ENCODE results near the gene SLC25A26.

DNA sequence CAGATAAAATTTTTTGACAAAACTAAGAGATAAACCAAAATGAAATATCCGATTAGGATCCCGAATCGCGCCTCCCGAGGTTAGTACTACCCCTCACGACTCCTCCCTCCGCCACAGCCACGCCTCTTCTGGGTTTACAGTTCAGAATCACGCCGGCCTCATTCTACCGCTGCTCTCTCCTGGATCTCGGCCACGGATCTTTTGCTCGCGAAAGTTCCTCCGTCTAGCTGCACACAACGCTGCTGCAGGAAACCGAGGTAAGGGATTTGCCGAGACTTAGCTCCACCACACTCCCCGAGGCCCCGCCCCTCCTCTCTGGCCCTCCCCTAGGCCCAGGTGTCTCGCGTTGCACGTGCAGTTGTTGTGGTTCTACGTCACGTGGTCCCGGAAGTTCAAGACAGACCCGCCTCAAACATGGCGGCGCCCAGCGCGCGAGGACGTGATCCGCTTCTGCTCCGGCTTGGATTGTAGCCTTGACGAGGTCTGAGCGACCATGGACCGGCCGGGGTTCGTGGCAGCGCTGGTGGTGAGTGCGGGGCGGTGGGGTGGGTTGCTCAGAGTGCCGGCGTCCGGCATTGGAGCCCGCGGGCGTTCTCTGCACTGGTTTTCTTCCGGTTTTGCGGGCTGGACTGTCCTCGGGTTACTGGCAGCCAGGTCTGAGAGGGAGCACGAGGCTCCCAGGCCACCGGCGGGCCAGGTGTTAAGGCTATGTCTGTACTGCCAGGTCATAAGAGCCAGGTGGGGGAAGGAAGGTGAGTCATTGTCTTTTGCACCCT is at the start of gene SLC25A26:
- TF ChIP-seq POLR2A (IDR thresholded peaks at IDR 0.05; ENCODE audit: insufficient read depth in 1 of 2, low read depth in 2 of 2, low read length in 2 of 2) (peak; percentile 78 to 93), ZNF619 (CRISPR knock-in tag; IDR thresholded peaks at IDR 0.05) (0 out of 2 replicates have a peak, but pooled peaks have one; percentile 27), ZSCAN31 (CRISPR knock-in tag; IDR thresholded peaks at IDR 0.05; ENCODE audit: low read depth) (no peak), ZNF274 (CRISPR knock-in tag; IDR thresholded peaks at IDR 0.05) (peak; percentile 85; the same call in 1 of the 2 replicates), FOXM1 (CRISPR knock-in tag; IDR thresholded peaks at IDR 0.05) (no peak)
- TF ChIP-seq, protein P1, sequence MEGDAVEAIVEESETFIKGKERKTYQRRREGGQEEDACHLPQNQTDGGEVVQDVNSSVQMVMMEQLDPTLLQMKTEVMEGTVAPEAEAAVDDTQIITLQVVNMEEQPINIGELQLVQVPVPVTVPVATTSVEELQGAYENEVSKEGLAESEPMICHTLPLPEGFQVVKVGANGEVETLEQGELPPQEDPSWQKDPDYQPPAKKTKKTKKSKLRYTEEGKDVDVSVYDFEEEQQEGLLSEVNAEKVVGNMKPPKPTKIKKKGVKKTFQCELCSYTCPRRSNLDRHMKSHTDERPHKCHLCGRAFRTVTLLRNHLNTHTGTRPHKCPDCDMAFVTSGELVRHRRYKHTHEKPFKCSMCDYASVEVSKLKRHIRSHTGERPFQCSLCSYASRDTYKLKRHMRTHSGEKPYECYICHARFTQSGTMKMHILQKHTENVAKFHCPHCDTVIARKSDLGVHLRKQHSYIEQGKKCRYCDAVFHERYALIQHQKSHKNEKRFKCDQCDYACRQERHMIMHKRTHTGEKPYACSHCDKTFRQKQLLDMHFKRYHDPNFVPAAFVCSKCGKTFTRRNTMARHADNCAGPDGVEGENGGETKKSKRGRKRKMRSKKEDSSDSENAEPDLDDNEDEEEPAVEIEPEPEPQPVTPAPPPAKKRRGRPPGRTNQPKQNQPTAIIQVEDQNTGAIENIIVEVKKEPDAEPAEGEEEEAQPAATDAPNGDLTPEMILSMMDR (CRISPR knock-in tag; IDR thresholded peaks at IDR 0.05) = 0 out of 2 replicates have a peak, but pooled peaks have one; percentile 7
